ENCODE data around the gene HIVEP2. TPM values are rescaled to one million over a fixed set of nuclear protein-coding genes. Genes with fewer than 3 reads are reported as not detected.

The HIVEP2 gene
- total RNA-seq, 1 donor from 2014 or later, result 15.2 TPM

DNA sequence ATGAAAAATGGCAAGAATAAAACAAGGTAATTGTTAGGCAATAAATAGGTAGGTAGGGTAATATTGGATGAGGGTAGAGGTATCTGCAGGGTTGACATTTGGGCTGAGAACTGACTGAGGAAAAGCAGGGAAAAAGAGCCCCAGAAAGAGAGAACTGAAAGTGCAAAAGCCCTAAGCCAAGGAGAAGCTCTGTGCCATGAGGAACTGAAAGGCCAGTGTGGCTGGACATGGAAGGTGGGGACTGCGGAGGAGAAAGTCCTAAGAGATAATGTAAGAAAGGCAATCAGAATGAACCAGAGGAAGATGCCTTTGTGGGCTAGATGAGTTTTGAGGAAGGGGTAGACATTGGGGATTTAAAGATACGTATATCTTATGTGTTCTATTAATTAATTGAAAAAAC is 9.9 kb upstream of the HIVEP2 start:
- no peaks in the 10 kb centered on the region for H3K36me3 Mint-ChIP-seq
- H3K27me3 Mint-ChIP-seq (ENCODE audit: low read depth), result no peaks in the 10 kb centered on the region
- H3K4me1 Mint-ChIP-seq, result no peaks in the 10 kb centered on the region
- H3K4me3 Mint-ChIP-seq, result no peak overlapping the region
- no peak overlapping the region for H3K27ac Mint-ChIP-seq
- no peak for DNase-seq (ENCODE audit: low spot score in 2 of 2, unreplicated experiment in 2 of 2)
- no peaks in the 10 kb centered on the region for H3K9me3 Mint-ChIP-seq
- TF ChIP-seq CTCF (IDR thresholded peaks at IDR 0.05; ENCODE audit: unreplicated experiment), result no peak

- DNase-seq (ENCODE audit: low spot score in 2 of 2, unreplicated experiment in 2 of 2), result no peak
- no peak overlapping the region for H3K4me3 Mint-ChIP-seq
Measured at GRCh38 chr6:142953373-142954273, 8.6 kb upstream of the HIVEP2 start.

DNA sequence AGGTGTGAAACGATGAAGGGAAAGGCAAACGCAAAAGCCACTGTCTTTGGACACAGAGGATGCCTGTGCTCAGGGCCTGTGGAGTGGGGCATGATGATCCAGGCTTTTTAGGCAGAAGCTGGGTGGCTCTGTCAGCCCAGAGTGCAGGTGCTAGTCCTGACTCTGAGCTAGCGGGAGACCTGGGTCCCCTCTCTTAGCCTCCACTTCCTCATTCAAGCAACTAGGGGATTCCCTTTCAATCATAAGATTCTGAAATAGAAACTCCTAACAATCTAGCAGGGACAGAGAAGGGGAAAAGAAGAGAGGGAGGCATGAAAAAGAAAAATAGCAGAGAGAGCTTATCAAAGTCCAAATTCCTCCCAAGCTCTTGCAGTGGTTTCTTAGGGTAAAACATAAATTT is 7.6 kb upstream of the HIVEP2 start:
- DNase-seq (ENCODE audit: low spot score in 2 of 2, unreplicated experiment in 2 of 2), result no peak
- Mint-ChIP-seq H3K27me3 (ENCODE audit: low read depth) (no peaks in the 10 kb centered on the region), H3K4me1 (peaks cover 8% of the 10 kb centered on the region), H3K27ac (no peak overlapping the region), H3K4me3 (no peak overlapping the region), H3K9me3 (no peaks in the 10 kb centered on the region), H3K36me3 (no peaks in the 10 kb centered on the region)
- TF ChIP-seq CTCF (IDR thresholded peaks at IDR 0.05; ENCODE audit: unreplicated experiment), result no peak

More at GRCh38 chr6:142953373-142954273, 8.6 kb upstream of the HIVEP2 start:
- Mint-ChIP-seq H3K27ac (no peak overlapping the region), H3K27me3 (ENCODE audit: low read depth) (no peaks in the 10 kb centered on the region), H3K36me3 (no peaks in the 10 kb centered on the region), H3K4me1 (no peaks in the 10 kb centered on the region), H3K9me3 (no peaks in the 10 kb centered on the region)
- TF ChIP-seq CTCF (IDR thresholded peaks at IDR 0.05; ENCODE audit: unreplicated experiment), result no peak

DNA sequence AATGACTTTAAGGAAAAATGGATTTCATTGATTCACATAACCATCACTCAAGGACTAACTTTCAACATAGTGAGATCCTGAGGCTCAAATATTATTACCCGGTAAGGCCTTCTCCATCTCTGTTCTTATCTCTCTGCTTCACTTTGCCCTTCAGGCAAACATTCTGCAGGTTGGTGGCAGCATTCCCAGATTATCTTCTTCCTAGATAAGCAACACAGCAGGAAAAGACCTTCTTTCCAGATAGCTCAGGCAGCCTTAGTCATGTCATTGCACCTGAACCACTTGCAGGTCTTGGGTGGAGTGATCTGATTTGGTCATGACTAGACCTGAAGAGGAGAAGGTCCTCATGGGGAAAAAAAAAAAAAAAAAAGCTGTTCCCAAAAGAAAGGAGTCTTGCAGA is 5.3 kb upstream of the HIVEP2 start:
- Mint-ChIP-seq H3K4me1 (peaks cover 9% of the 10 kb centered on the region), H3K27ac (no peak overlapping the region), H3K4me3 (no peak overlapping the region), H3K27me3 (ENCODE audit: low read depth) (no peaks in the 10 kb centered on the region), H3K9me3 (no peaks in the 10 kb centered on the region), H3K36me3 (no peaks in the 10 kb centered on the region)
- no peak for DNase-seq (ENCODE audit: low spot score in 2 of 2, unreplicated experiment in 2 of 2)
- no peak for TF ChIP-seq CTCF (IDR thresholded peaks at IDR 0.05; ENCODE audit: unreplicated experiment)

GRCh38 chr6:142947714-142948480 is 2.9 kb upstream of the HIVEP2 start:
- Mint-ChIP-seq H3K4me3 (peak overlapping the region; percentile 71), H3K27me3 (ENCODE audit: low read depth) (no peaks in the 10 kb centered on the region), H3K4me1 (peaks cover 21% of the 10 kb centered on the region), H3K9me3 (no peaks in the 10 kb centered on the region), H3K36me3 (no peaks in the 10 kb centered on the region), H3K27ac (peak overlapping the region; percentile 98)
- no peak for TF ChIP-seq CTCF (IDR thresholded peaks at IDR 0.05; ENCODE audit: unreplicated experiment)
- DNase-seq (ENCODE audit: low spot score in 2 of 2, unreplicated experiment in 2 of 2), result no peak

All from mesothelial cell of epicardium (in vitro differentiated cells).